22Rv1 (cell line): ENCODE measurements around the gene NBAS.

Source experiments
- H3K27ac ChIP-seq: fragments of 450-650 bp; 2 replicates; pipeline ENCODE4 v1.5.1; 2017
- CTCF ChIP-seq: fragments of 450-650 bp; IDR thresholded peaks from 2 replicates; pipeline ENCODE4 v1.5.1; 2017; ENCODE audit warnings: mild to moderate bottlenecking
- ZFX ChIP-seq: fragments of 450-650 bp; IDR thresholded peaks from 2 replicates; pipeline ENCODE4 v1.6.1; 2017; ENCODE audit warnings: antibody characterized with exemption, borderline replicate concordance

NBAS gene

GRCh38 chr2:15272942-15273341 is 288.2 kb downstream of the NBAS start:
- H3K27ac ChIP-seq: no peak overlapping the region
- no peak for TF ChIP-seq ZFX
- no peak for TF ChIP-seq CTCF

GRCh38 chr2:15271941-15272542 is 289.1 kb downstream of the NBAS start:
- no peak overlapping the region for H3K27ac ChIP-seq
- TF ChIP-seq ZFX (no peak), CTCF (no peak)

DNA sequence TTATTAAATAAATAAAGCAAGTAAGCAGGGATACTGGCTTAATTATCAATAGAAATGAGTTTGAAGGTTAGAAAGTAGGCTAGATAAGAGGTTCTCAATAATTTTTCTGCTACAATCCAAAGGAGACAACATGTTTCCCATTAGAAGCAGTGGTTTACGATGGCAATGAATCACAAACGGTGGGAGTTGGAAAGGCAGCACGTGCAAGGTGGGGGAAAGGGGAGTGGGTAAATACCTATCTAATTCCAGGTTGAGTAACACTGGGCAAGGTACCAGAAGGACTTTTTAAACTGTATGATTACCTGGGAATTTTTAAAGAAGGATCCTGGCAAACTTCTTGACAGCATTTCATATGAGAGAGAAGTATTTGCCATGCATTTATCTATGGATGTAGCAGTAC is 289.9 kb downstream of the NBAS start:
- H3K27ac ChIP-seq: no peak overlapping the region
- TF ChIP-seq CTCF: no peak
- TF ChIP-seq ZFX: no peak

DNA sequence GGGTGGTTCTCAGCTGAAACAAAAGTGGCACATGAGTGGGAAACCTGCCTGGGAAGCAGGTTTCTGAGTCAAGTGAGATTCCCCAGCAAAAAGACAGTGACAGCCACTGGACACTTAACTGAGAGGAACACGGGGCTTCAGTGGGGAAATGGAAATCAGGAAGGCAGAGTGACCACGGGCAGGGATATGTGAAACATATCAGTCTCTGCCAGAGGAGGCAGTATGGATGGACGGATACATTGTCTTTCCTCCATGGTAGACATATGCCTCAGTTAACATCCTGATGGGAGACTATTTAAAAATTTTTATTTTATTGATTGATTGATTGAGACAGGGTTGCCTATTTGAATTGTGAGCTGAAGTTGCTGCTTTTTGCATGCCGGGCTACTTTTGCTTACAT is 292.1 kb downstream of the NBAS start:
- no peak for TF ChIP-seq CTCF
- H3K27ac ChIP-seq: no peak overlapping the region

GRCh38 chr2:15265889-15266288 is 295.2 kb downstream of the NBAS start:
- H3K27ac ChIP-seq: no peak overlapping the region
- TF ChIP-seq CTCF: no peak
- TF ChIP-seq ZFX: no peak

GRCh38 chr2:15263976-15264685 is 297.0 kb downstream of the NBAS start:
- TF ChIP-seq ZFX: no peak
- TF ChIP-seq CTCF: no peak
- no peak overlapping the region for H3K27ac ChIP-seq

- TF ChIP-seq CTCF (no peak), ZFX (no peak)
- no peak overlapping the region for H3K27ac ChIP-seq
Observed at GRCh38 chr2:15262792-15263191, 298.3 kb downstream of the NBAS start.
